ENCODE data around the gene WNT9A. TPM values are rescaled to one million over a fixed set of nuclear protein-coding genes. Genes with fewer than 3 reads are reported as not detected.

The WNT9A gene
- total and polyA plus RNA-seq, 12 donors, result 0.18 to 2.9 (median 1.0) TPM

DNA sequence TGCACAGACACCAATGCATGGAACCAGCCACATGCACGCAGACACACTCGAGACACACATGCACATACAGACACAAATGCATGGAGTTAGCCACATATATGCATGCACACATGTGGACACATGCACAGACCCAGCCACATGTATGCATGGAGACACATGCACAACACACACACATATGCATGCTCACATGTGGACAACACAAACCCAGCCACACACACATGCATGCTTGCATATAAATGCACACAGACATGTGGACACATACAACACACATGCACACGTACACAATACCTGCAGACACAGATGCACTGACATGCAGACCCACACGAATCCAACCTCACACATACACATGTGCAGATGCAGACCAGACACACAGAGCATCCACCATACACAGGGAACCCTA lies 31.1 kb downstream of the WNT9A start:
- TF ChIP-seq, protein P1, sequence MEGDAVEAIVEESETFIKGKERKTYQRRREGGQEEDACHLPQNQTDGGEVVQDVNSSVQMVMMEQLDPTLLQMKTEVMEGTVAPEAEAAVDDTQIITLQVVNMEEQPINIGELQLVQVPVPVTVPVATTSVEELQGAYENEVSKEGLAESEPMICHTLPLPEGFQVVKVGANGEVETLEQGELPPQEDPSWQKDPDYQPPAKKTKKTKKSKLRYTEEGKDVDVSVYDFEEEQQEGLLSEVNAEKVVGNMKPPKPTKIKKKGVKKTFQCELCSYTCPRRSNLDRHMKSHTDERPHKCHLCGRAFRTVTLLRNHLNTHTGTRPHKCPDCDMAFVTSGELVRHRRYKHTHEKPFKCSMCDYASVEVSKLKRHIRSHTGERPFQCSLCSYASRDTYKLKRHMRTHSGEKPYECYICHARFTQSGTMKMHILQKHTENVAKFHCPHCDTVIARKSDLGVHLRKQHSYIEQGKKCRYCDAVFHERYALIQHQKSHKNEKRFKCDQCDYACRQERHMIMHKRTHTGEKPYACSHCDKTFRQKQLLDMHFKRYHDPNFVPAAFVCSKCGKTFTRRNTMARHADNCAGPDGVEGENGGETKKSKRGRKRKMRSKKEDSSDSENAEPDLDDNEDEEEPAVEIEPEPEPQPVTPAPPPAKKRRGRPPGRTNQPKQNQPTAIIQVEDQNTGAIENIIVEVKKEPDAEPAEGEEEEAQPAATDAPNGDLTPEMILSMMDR (IDR thresholded peaks at IDR 0.05), result no peak
- TF ChIP-seq POLR2A (IDR thresholded peaks at IDR 0.05), result no peak
- H3K36me3 ChIP-seq (replicated peaks in 1 of 2), result no peaks in the 10 kb centered on the region
- H3K4me3 ChIP-seq, result no peak overlapping the region
- DNase-seq, result no peak
- intact Hi-C loops (cut with DNase I), result no loop called here
- no peak overlapping the region for H3K27ac ChIP-seq
- H3K9me3 ChIP-seq (replicated peaks in 1 of 3), result no peaks in the 10 kb centered on the region
- H3K4me1 ChIP-seq (replicated peaks in 1 of 2), result no peaks in the 10 kb centered on the region
- WGBS, 4 donors, result 80 to 92% (median 88%) methylated on average over 2 to 4 of the region's 4 CpGs
- no peaks in the 10 kb centered on the region for H3K27me3 ChIP-seq

DNA sequence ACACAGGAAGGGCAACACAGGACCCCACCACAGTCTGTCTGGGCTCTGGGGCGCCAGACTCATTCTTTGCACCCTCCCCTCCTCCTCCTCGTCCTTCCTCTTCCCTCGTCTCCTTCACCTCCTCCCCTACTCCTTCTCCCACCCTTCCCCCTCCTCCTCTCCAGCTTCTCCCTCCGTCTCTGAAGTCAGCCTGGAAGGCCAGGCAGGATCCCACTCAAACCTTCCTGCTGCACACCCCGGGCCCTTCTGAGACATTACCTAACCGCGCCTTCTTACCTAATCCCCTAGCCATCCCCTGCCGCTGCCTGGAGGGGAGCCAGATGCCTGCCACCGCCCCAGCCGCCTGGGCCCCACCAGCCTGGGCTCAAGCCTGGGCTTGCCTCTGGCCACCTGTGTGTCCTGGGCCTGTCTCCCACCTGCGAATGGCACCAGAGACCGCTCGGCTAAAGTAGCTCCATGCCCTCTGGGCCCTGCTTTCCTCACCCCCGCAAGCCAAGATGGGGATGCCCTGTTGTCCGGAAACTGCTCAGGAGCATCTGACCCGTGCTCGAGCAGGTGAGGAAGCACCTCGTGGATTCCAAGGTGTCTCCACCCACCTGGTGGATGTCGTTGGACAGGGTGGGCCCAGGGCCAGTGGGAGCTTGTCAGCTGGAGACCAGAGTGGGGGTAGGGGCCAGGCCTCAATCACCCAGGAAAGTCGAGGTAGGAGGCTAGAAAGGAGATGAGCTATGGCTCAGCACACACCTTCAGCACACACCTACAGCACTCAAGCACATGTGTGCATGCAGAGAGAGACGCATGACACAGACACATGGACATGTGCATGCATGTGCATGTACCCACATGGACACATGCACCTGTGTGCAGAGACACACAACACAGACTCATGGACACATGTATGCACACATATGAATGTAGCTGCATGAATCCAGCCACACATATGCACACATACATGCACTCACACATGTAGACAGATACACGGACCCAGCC lies 31.9 kb downstream of the WNT9A start:
- H3K9me3 ChIP-seq (replicated peaks in 1 of 3), result no peaks in the 10 kb centered on the region
- H3K27me3 ChIP-seq, result no peaks in the 10 kb centered on the region
- WGBS, 4 donors, result 76 to 80% (median 78%) methylated on average over 18 to 22 of the region's 22 CpGs
- DNase-seq, result no peak
- TF ChIP-seq POLR2A (IDR thresholded peaks at IDR 0.05), result no peak
- H3K4me3 ChIP-seq, result no peak overlapping the region
- H3K36me3 ChIP-seq (replicated peaks in 1 of 2), result no peaks in the 10 kb centered on the region
- no peaks in the 10 kb centered on the region for H3K4me1 ChIP-seq (replicated peaks in 1 of 2)
- intact Hi-C loops (cut with DNase I), result no loop called here
- H3K27ac ChIP-seq, result no peak overlapping the region

DNA sequence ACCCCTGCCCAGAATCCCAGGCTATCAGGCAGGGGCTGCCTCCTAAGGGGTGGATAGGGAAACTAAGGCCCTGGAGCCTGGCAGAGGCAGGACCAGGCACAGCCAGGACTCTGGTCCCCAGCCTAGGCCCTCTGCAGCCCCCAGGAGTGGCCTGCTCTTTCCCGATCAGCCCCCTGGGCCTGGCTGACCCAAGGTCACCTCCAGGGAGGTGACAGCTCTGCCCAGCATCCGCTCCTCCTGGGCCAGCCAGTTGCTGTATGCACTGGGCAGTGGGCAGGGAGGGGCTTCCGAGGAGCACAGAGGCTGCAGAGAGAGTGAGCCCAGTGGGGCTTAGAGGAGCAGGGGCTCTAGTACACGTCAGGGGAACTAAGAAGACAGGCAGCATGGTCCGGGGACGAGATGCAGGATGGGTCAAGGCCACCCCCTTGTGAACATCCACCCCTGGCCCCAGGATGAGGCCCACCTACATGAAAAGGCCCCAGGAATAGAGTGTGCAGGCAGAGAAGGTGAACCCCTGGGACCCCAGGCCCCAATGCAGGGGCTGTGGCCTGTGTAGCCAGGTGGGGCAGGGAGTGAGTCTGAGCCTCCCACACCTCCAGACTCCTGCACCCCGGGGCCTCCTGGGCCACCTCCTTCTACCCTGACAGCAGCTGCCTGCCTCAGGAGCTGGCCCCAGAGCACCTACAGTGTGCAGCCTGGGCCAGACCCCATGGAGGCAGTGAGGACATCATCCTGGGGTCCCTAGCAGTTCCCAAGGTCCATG lies 32.8 kb downstream of the WNT9A start:
- H3K4me3 ChIP-seq, result no peak overlapping the region
- TF ChIP-seq POLR2A (IDR thresholded peaks at IDR 0.05), result no peak
- TF ChIP-seq, protein P1 (IDR thresholded peaks at IDR 0.05), result no peak
- H3K36me3 ChIP-seq (replicated peaks in 1 of 2), result no peaks in the 10 kb centered on the region
- no peak overlapping the region for H3K27ac ChIP-seq
- intact Hi-C loops (cut with DNase I), result no loop called here
- 67 to 86% (median 72%) methylated on average over 5 to 7 of the region's 7 CpGs for WGBS, 4 donors
- DNase-seq, result no peak
- no peaks in the 10 kb centered on the region for H3K27me3 ChIP-seq
- no peaks in the 10 kb centered on the region for H3K9me3 ChIP-seq (replicated peaks in 1 of 3)
- H3K4me1 ChIP-seq (replicated peaks in 1 of 2), result no peaks in the 10 kb centered on the region

DNA sequence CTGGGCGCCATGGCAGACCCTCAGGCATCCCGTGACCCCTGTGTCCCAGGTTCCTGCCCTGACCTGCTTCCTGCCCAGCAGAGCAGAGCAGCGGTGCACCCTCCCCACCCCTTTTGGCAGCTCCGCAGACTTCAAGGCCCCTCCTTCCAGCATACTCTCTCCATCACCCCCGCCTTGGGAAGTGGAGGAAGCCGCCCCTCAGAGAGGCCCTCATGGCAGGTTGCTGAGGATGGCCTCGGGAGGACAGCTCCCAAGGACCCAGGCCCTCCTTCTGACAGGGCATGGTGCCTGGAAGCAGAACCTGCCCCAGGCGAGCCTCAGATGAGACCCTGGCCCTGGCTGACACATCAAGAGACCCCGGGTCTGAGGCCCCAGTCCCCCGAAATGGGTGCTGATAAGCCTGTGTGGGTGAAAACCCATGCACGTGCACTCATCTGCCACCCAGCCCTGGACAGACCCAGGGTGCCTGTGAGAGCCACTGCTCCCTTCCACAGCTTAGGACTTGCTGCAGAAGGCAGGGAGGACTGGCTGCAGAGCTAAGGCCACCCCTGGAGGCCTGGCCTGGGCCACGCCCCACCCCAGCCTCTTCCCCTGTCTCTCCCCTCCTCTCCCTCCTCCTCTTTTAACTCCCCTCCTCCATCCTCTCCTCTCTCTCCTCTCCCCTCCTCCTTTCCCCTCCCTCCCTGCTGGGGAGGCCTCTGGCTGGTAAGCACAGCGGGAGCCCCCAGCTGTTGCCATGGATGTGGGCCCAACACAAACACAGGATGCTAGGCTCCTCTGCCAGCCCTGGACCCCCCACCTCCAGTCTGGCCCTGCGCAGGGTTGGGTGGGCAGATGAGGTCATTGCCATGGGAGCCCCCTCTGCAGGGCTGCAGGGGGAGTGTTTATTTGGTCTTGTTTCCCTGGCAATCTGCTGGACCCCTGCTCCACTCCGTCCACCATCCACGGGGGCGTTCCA lies 33.7 kb downstream of the WNT9A start:
- Histone ChIP-seq H3K36me3 (replicated peaks in 1 of 2) (no peaks in the 10 kb centered on the region), H3K9me3 (replicated peaks in 1 of 3) (no peaks in the 10 kb centered on the region), H3K4me1 (replicated peaks in 1 of 2) (no peaks in the 10 kb centered on the region), H3K4me3 (no peak overlapping the region), H3K27me3 (no peaks in the 10 kb centered on the region), H3K27ac (no peak overlapping the region)
- WGBS, 4 donors, result 79 to 84% (median 83%) methylated on average over 8 to 17 of the region's 17 CpGs
- TF ChIP-seq POLR2A (IDR thresholded peaks at IDR 0.05), result no peak
- TF ChIP-seq, protein P1 (IDR thresholded peaks at IDR 0.05), result no peak
- DNase-seq, result no peak
- intact Hi-C loops (cut with DNase I), result no loop called here
